ENCODE measurements around the gene SLCO4C1. TPM values are rescaled to one million over a fixed set of nuclear protein-coding genes. Genes with fewer than 3 reads are reported as not detected.

The SLCO4C1 gene
- total RNA-seq, 1 experiment from 2014 or later: 4.8 TPM

DNA sequence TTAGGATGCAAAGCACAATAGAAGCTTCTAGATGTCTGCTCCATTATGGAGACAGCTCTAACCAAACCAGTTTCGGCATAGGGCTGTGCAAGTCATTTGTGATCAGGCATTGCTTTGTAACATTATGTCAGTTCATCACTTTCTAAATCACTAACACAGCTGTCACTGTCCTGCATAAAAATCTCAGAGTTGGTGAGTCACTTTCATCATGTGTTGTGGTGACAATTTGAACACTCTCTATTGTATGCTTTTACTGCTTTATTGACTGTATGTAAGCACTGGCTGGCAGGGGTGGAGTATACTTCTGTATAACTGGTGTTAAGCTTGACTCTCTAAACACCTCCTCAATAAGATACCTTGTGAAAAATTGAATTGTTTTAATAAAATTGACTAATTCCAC lies 77.9 kb downstream of the SLCO4C1 start:
- Histone ChIP-seq H2BK12ac (ENCODE audit: insufficient read length, low read depth, low read length) (no peak overlapping the region), H2AFZ (ENCODE audit: low read length) (no peak overlapping the region), H3T11ph (ENCODE audit: low read length) (no peak overlapping the region), H3K4me1 (ENCODE audit: insufficient read depth, low read length) (peaks cover 3% of the 10 kb centered on the region; the same call in 1 of the 2 replicates), H3K4me2 (ENCODE audit: insufficient read depth, insufficient read length, low read length) (no peak overlapping the region), H3K14ac (ENCODE audit: insufficient read depth, low read length) (no peak overlapping the region), H3K27ac (ENCODE audit: insufficient read length, low read depth, low read length) (no peak overlapping the region), H3K18ac (ENCODE audit: insufficient read length, low read depth, low read length) (no peak overlapping the region), H2BK120ac (ENCODE audit: low read depth, low read length, poor library complexity, severe bottlenecking) (no peak overlapping the region), H3K23ac (ENCODE audit: insufficient read length, low read depth, low read length) (no peak overlapping the region), H3K9me3 (ENCODE audit: control insufficient read depth, low read depth, low read length) (peaks cover 9% of the 10 kb centered on the region), H3K79me2 (ENCODE audit: insufficient read depth, low read length) (no peaks in the 10 kb centered on the region), H2BK20ac (ENCODE audit: low read depth, low read length, poor library complexity, severe bottlenecking) (no peak overlapping the region), H4K5ac (ENCODE audit: insufficient read length, low read depth, low read length) (no peak overlapping the region), H2BK5ac (ENCODE audit: insufficient read length, low read length) (no peak overlapping the region), H3K79me1 (ENCODE audit: insufficient read depth, low read depth, low read length, poor library complexity, severe bottlenecking) (no peaks in the 10 kb centered on the region), H3K56ac (ENCODE audit: insufficient read length, low read depth, low read length) (no peak overlapping the region), H4K91ac (ENCODE audit: insufficient read length, low read depth, low read length) (no peak overlapping the region), H3K23me2 (ENCODE audit: insufficient read length, low read depth, low read length, poor library complexity, severe bottlenecking) (no peaks in the 10 kb centered on the region), H4K20me1 (ENCODE audit: control insufficient read depth, insufficient read depth, insufficient read length) (no peaks in the 10 kb centered on the region), H3K9ac (ENCODE audit: extremely low read depth, insufficient read length, low read length) (no peak overlapping the region), H3K27me3 (ENCODE audit: insufficient read depth, low read length) (no peaks in the 10 kb centered on the region), H3K4ac (ENCODE audit: low read depth, low read length) (no peak overlapping the region), H4K8ac (replicated peaks; ENCODE audit: insufficient read length, low read depth, low read length) (no peak overlapping the region), H2AK5ac (ENCODE audit: insufficient read length, low read length) (no peak overlapping the region), H2BK15ac (ENCODE audit: low read depth, low read length) (no peak overlapping the region)
- TF ChIP-seq, protein P1, sequence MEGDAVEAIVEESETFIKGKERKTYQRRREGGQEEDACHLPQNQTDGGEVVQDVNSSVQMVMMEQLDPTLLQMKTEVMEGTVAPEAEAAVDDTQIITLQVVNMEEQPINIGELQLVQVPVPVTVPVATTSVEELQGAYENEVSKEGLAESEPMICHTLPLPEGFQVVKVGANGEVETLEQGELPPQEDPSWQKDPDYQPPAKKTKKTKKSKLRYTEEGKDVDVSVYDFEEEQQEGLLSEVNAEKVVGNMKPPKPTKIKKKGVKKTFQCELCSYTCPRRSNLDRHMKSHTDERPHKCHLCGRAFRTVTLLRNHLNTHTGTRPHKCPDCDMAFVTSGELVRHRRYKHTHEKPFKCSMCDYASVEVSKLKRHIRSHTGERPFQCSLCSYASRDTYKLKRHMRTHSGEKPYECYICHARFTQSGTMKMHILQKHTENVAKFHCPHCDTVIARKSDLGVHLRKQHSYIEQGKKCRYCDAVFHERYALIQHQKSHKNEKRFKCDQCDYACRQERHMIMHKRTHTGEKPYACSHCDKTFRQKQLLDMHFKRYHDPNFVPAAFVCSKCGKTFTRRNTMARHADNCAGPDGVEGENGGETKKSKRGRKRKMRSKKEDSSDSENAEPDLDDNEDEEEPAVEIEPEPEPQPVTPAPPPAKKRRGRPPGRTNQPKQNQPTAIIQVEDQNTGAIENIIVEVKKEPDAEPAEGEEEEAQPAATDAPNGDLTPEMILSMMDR (conservative IDR thresholded peaks at IDR 0.05): no peak
- peaks cover 17 to 21% of the 10 kb centered on the region in 2 experiments for H3K9me3 Mint-ChIP-seq
- H3K4me1 Mint-ChIP-seq: peaks cover 17 to 21% of the 10 kb centered on the region in 2 experiments
- H3K4me3 Mint-ChIP-seq: no peak overlapping the region
- H3K27ac Mint-ChIP-seq: no peak overlapping the region
- no peak for DNase-seq
- no CpG with 5 or more reads among the region's 1 CpG for WGBS (ENCODE audit: extremely low coverage, insufficient read length, low lambda C conversion rate)
- peaks cover 0 to 16% (median 12%) of the 10 kb centered on the region in 3 experiments; a peak in 5 of 7 replicates for H3K36me3 Mint-ChIP-seq (ENCODE audit: insufficient read depth in 1 of 3, low read depth in 3 of 3)
- peaks cover 15% of the 10 kb centered on the region for H3K27me3 Mint-ChIP-seq (ENCODE audit: low read depth)
